Urinary bladder (tissue), 4 donors: ENCODE data around the gene FGFR3. TPM values are rescaled to one million over a fixed set of nuclear protein-coding genes. Genes with fewer than 3 reads are reported as not detected.

ENCODE experiments used
- DNase-seq: peaks from one replicate; pipeline ENCODE4 v3.0.0-alpha.2; 2015; ENCODE audit errors: extremely low spot score
- H3K27ac ChIP-seq: one replicate; pipeline ENCODE4 v1.5.1; 2013; ENCODE audit warnings: low read depth, mild to moderate bottlenecking, moderate library complexity
- H3K36me3 ChIP-seq: one replicate; pipeline ENCODE4 v1.6.1; 2013; ENCODE audit warnings: mild to moderate bottlenecking, moderate library complexity; ENCODE audit not compliant: insufficient read depth
- H3K4me1 ChIP-seq: one replicate; pipeline ENCODE4 v1.6.1; 2013; ENCODE audit warnings: mild to moderate bottlenecking, moderate library complexity; ENCODE audit not compliant: insufficient read depth
- H3K4me3 ChIP-seq: one replicate; pipeline ENCODE4 v1.5.1; 2013; ENCODE audit warnings: low read depth, low read length
- WGBS: extraction: QIAGEN DNeasy Blood & Tissue Kit; methylation state at CpG from one replicate; pipeline ENCODE4 v1.1.7; 2013; 5-methylcytosine and 5-hydroxymethylcytosine counted together
- polyA plus RNA-seq: library from polyadenylated mRNA; stranded (reverse); fragments of 200-250 nt; gene quantifications from one replicate; pipeline ENCODE4 v1.2.3, GENCODE V29; 2013
- total RNA-seq: library from RNA; depleted of rRNA; stranded (reverse); fragments of >200 nt; gene quantifications from one replicate; pipeline ENCODE4 v1.2.3, GENCODE V29; 2014
- donor health status: healthy with polysubstance abuse.
- donor health status: healthy.

FGFR3 gene
- total RNA-seq, result 26.5 TPM
- polyA plus RNA-seq, result 12.3 TPM

- Histone ChIP-seq H3K4me1 (no peaks in the 10 kb centered on the region), H3K27ac (peak within 1 kb of the TSS; percentile 59), H3K36me3 (no peaks in the 10 kb centered on the region), H3K4me3 (peak within 1 kb of the TSS; percentile 81)
- WGBS, result 2% methylated on average over 95 of the region's 95 CpGs
- no peak for DNase-seq
These were observed at the start of gene FGFR3 for GRCh38 chr4:1792832-1793495. Gene FGFR3, plus strand, starts transcription at chr4:1793293. Its CDS starts 642 bp downstream, at chr4:1793935.

- 86% methylated on average over 12 of the region's 12 CpGs for WGBS
- H3K27ac ChIP-seq, result no peak overlapping the region
- no peaks in the 10 kb centered on the region for H3K36me3 ChIP-seq
- H3K4me1 ChIP-seq, result no peaks in the 10 kb centered on the region
- no peak for DNase-seq
- no peak overlapping the region for H3K4me3 ChIP-seq
These were observed 49.5 kb upstream of the FGFR3 start for GRCh38 chr4:1743551-1743950.

- no peaks in the 10 kb centered on the region for H3K4me1 ChIP-seq
- no peak for DNase-seq
- no peaks in the 10 kb centered on the region for H3K36me3 ChIP-seq
- no peak overlapping the region for H3K4me3 ChIP-seq
- H3K27ac ChIP-seq, result no peak overlapping the region
- 92% methylated on average over 6 of the region's 6 CpGs for WGBS
These were observed 49.1 kb upstream of the FGFR3 start for GRCh38 chr4:1743975-1744374.

DNA sequence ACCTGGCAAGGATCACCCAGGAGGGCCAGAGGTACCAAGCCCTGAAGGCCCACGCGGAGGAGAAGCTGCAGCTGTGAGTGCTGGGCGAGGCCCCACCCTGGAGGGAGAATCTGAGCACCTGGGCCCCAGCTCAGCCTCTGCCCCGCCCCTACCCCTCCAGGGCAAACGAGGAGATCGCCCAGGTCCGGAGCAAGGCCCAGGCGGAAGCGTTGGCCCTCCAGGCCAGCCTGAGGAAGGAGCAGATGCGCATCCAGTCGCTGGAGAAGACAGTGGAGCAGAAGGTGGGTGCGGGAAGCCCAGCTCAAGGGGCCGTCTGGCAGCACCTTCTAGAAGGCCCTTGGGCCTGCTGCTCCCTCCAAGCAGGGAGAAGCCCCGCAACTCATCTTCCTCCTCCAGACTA is 48.5 kb upstream of the FGFR3 start:
- WGBS, result 94% methylated on average over 14 of the region's 14 CpGs
- H3K27ac ChIP-seq, result no peak overlapping the region
- no peaks in the 10 kb centered on the region for H3K36me3 ChIP-seq
- H3K4me3 ChIP-seq, result no peak overlapping the region
- no peaks in the 10 kb centered on the region for H3K4me1 ChIP-seq
- no peak for DNase-seq

DNA sequence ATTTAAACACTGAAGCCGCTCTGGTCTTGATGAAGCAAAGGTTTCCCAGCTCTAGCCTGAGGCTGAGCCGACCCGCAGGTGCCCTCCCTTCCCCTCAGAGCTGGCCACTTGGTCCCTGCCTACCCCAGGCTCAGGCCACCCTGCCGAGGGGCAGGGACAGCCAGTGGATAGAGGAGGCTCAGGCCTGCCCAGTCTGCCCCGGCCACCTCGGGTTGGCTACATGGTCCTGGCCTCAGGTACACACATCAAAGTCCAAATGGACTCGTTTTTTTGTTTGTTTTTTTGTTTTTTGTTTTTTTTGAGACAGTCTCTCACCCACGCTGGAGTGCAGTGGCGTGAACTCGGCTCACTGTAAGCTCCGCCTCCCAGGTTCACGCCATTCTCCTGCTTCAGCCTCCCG is 47.9 kb upstream of the FGFR3 start:
- Histone ChIP-seq H3K4me3 (no peak overlapping the region), H3K4me1 (no peaks in the 10 kb centered on the region), H3K36me3 (no peaks in the 10 kb centered on the region), H3K27ac (no peak overlapping the region)
- 93% methylated on average over 13 of the region's 13 CpGs for WGBS
- no peak for DNase-seq

DNA sequence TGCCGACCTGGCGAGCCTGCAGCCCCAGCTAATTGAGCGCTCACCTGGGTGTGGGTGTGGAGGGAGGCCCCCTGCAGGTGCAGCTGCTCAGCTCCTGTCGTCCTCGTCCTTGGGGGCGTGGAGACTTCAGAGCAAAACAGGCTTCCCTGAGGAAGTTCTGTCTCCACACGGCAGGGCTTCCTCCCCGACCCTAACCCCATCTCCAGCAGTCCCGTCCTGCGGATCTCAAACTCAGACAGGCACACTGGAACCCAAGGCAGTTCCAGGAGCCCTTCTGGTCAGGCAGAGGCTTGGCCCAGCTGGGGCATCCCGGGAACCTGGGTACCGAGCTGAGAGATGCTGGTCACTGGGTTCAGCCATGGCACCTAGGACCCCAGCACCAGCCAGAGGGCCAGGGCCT is 47.4 kb upstream of the FGFR3 start:
- Histone ChIP-seq H3K4me3 (no peak overlapping the region), H3K27ac (no peak overlapping the region), H3K4me1 (no peaks in the 10 kb centered on the region), H3K36me3 (no peaks in the 10 kb centered on the region)
- DNase-seq, result no peak
- 87% methylated on average over 12 of the region's 12 CpGs for WGBS

DNA sequence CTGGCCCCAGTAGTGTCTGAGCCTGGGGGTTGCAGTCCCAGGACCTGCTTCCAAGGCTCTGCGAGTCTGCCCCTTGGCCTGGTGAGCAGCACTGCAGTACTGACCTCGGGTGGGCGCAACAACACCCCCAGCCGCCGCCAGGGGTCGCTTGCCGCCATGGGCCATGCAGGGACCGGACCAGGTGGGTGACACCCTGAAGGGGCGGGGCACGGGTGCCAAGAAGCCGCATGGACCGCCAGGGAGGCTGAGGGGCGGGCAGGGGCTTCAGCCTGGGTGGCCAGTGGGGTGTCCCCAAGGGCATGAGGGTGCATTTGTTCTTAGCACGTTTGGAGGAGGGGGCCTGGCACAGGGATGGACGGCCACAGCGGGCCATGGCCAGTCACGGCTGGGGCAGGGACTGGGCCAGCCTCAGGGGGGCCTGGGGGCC is 46.8 kb upstream of the FGFR3 start:
- 15% methylated on average over 17 of the region's 17 CpGs for WGBS
- H3K4me1 ChIP-seq, result no peaks in the 10 kb centered on the region
- H3K27ac ChIP-seq, result no peak overlapping the region
- no peak for DNase-seq
- H3K36me3 ChIP-seq, result no peaks in the 10 kb centered on the region
- no peak overlapping the region for H3K4me3 ChIP-seq

- DNase-seq, result no peak
- WGBS, result 81% methylated on average over 33 of the region's 33 CpGs
- Histone ChIP-seq H3K27ac (no peak overlapping the region), H3K4me1 (no peaks in the 10 kb centered on the region), H3K36me3 (no peaks in the 10 kb centered on the region), H3K4me3 (no peak overlapping the region)
These were observed 46.0 kb upstream of the FGFR3 start for GRCh38 chr4:1746919-1747602.

- no peaks in the 10 kb centered on the region for H3K4me1 ChIP-seq
- H3K36me3 ChIP-seq, result no peaks in the 10 kb centered on the region
- H3K4me3 ChIP-seq, result no peak overlapping the region
- WGBS, result 87% methylated on average over 16 of the region's 16 CpGs
- no peak for DNase-seq
- no peak overlapping the region for H3K27ac ChIP-seq
These were observed 45.5 kb upstream of the FGFR3 start for GRCh38 chr4:1747603-1747967.

- Histone ChIP-seq H3K27ac (no peak overlapping the region), H3K36me3 (no peaks in the 10 kb centered on the region), H3K4me3 (no peak overlapping the region), H3K4me1 (no peaks in the 10 kb centered on the region)
- DNase-seq, result no peak
- 3% methylated on average over 29 of the region's 29 CpGs for whole genome bisulfite sequencing
These were observed 44.6 kb upstream of the FGFR3 start for GRCh38 chr4:1748465-1748995.

DNA sequence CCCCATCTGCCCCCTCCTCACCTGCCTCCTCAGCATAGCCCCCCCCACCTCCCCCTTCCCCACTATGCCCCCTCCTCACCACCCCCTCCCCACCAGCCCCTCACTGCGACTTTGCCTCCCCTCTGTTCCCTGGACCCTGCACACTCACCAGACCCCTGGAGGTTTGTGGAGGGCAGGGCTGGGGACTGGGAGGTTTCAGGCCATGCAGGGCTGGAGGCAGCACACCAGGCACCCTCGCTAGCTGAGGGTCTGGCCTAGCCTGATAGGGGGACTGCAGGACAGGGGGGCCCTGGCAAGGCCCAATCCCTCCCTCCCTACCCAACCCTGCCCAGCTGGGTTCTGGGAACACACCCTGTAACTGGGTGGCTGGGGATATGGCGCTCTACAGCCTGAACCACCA is 43.7 kb upstream of the FGFR3 start:
- H3K27ac ChIP-seq, result no peak overlapping the region

DNA sequence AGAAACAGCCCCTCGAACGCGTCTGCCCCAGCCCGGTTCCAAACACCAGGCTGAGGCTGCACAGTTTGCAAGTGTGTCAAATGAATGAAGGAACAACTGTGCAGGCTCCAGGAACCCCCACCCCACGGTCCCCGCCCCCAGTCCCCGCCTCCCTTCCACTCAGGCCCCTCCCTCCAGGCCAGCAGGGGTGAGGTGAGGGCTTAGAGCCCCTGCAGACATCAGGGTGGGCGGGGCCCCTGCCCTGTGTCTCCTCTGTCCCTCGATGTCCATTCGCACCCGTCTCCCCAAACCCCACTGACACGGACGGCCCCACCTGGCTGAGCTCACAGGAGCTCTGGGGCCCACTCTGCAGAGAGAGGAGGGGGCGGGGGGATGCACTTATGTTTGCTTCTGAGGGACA is 43.3 kb upstream of the FGFR3 start:
- no peak overlapping the region for H3K27ac ChIP-seq
- H3K4me1 ChIP-seq, result no peaks in the 10 kb centered on the region
- no peak for DNase-seq
- H3K4me3 ChIP-seq, result no peak overlapping the region
- no peaks in the 10 kb centered on the region for H3K36me3 ChIP-seq
- 67% methylated on average over 14 of the region's 14 CpGs for WGBS

More for the DNA sequence above, 43.7 kb upstream of the FGFR3 start:
- Histone ChIP-seq H3K36me3 (no peaks in the 10 kb centered on the region), H3K4me1 (no peaks in the 10 kb centered on the region), H3K4me3 (no peak overlapping the region)
- no peak for DNase-seq
- WGBS, result 53% methylated on average over 3 of the region's 3 CpGs

DNA sequence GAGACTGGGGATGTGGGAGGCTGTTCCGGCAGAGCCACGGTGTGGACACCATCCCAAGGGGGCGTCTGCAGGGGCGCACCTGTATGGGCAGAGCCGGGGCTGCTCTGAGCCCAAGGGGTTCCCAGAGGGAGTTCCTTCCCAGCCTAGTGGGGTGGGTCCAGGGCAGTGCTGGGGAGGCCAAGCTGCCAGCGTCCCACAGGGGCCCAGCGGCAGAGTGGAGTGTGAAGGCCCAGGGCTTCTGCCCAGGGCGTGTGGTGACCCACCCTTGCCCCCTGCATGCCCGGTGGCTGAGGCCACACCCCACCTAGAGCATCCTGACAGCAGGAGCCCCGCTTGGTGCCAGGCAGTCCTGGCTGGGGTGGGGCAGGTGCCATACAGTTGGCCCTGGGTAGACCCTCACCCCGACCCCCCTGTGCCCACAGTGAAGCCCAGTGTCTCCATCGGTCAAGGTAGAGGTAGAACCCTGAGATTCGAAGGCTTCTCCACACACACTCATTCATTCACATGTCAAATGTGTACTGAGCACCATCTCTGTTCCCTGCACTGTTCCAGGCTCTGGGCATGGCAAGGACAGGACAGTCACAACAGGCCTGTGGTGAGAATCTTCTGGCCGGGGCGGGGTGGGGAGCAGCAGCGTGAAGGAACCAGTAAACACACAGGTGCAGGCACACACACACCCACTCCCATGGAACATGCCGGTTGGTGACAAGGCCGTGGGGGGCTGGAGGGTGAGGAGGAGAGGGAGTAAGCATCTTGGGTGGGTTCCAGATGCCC is 42.5 kb upstream of the FGFR3 start:
- Histone ChIP-seq H3K36me3 (no peaks in the 10 kb centered on the region), H3K4me1 (no peaks in the 10 kb centered on the region), H3K4me3 (no peak overlapping the region), H3K27ac (no peak overlapping the region)
- WGBS, result 88% methylated on average over 18 of the region's 18 CpGs
- DNase-seq, result no peak
